ENCODE results near the gene HAGH. TPM values are rescaled to one million over a fixed set of nuclear protein-coding genes. Genes with fewer than 3 reads are reported as not detected.

Gene HAGH
- polyA plus RNA-seq, 2 donors: 41.1 to 57.9 TPM

GRCh38 chr16:1772362-1772907 lies 54.2 kb downstream of the HAGH start, which contains the start of gene EME2:
Gene EME2, plus strand, starts transcription at chr16:1772810. Its CDS starts 418 bp downstream, at chr16:1773228.
- Histone ChIP-seq H3K4me1 (ENCODE audit: control insufficient read depth in 2 of 2, insufficient read depth in 2 of 2, low read length in 1 of 2) (peaks cover 6 to 34% of the 10 kb centered on the region in 2 donors), H3K36me3 (ENCODE audit: control insufficient read depth in 2 of 2, insufficient read depth in 2 of 2, low read length in 1 of 2) (peaks cover 7 to 46% of the 10 kb centered on the region in 2 donors), H3K4me3 (ENCODE audit: low read depth in 1 of 2, low read length in 2 of 2) (peak within 1 kb of the TSS; percentile 78 to 93), H3K27me3 (ENCODE audit: control insufficient read depth in 1 of 2, insufficient read depth in 2 of 2, low read length in 2 of 2) (no peaks in the 10 kb centered on the region), H3K27ac (ENCODE audit: low read depth in 2 of 2, low read length in 1 of 2) (peak within 1 kb of the TSS; percentile 92 to 97), H3K9me3 (ENCODE audit: control insufficient read depth in 2 of 2, insufficient read depth in 1 of 2, low read depth in 1 of 2, low read length in 1 of 2) (no peaks in the 10 kb centered on the region)
- 0 to 1% methylated on average over 39 to 53 of the region's 53 CpGs for WGBS, 2 donors

- WGBS, 2 donors: 8 to 13% methylated on average over 22 of the region's 22 CpGs
- Histone ChIP-seq H3K27me3 (ENCODE audit: control insufficient read depth in 1 of 2, insufficient read depth in 2 of 2, low read length in 2 of 2) (no peaks in the 10 kb centered on the region), H3K27ac (ENCODE audit: low read depth in 2 of 2, low read length in 1 of 2) (peak overlapping the region; percentile 92 to 97), H3K36me3 (ENCODE audit: control insufficient read depth in 2 of 2, insufficient read depth in 2 of 2, low read length in 1 of 2) (peaks cover 7 to 46% of the 10 kb centered on the region in 2 donors), H3K4me3 (ENCODE audit: low read depth in 1 of 2, low read length in 2 of 2) (peak overlapping the region; percentile 78 to 93), H3K9me3 (ENCODE audit: control insufficient read depth in 2 of 2, insufficient read depth in 1 of 2, low read depth in 1 of 2, low read length in 1 of 2) (no peaks in the 10 kb centered on the region), H3K4me1 (ENCODE audit: control insufficient read depth in 2 of 2, insufficient read depth in 2 of 2, low read length in 1 of 2) (peaks cover 6 to 33% of the 10 kb centered on the region in 2 donors)
Measured at GRCh38 chr16:1771864-1772361, 54.7 kb downstream of the HAGH start.

DNA sequence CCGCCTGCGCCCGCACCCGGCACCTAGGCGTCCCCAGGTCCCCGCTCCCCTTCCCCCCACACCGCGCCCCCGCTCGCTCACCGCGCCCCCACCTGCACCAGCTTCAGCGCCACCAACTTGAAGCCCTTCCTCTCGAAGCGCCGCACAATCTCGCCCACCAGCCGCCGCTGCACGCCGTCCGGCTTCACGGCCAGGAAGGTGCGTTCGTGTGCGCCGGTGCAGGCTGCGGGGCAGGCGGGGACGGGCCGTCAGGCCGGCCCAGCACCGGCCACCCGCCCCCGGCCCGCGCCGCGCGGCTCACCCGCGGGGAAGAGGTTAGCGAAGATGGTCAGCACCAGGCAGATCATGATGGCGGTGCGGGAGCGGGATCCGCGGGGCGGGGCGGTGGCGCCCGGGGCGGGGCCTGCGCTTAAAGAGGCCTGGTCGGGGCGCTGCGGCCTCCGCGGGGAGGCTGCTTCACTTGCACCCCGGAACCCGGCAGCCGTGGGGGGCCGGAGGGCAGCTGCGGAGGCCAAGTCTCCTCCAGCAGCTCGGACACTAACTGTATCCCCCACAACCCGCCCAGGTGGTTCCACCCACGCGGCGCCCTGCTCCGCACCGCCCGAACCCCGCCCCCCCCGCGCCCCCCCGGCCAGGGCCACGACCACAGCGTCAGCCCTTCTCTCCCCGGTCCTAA lies 55.3 kb downstream of the HAGH start, which contains the start of gene NME3:
TSS of gene NME3 (minus strand) at position 356 of the 676 bp plus-strand sequence. CDS start at position 347, 9 bp downstream.
- peaks cover 7 to 43% of the 10 kb centered on the region in 2 donors for H3K36me3 ChIP-seq (ENCODE audit: control insufficient read depth in 2 of 2, insufficient read depth in 2 of 2, low read length in 1 of 2)
- H3K9me3 ChIP-seq (ENCODE audit: control insufficient read depth in 2 of 2, insufficient read depth in 1 of 2, low read depth in 1 of 2, low read length in 1 of 2): no peaks in the 10 kb centered on the region
- peaks cover 4 to 31% of the 10 kb centered on the region in 2 donors for H3K4me1 ChIP-seq (ENCODE audit: control insufficient read depth in 2 of 2, insufficient read depth in 2 of 2, low read length in 1 of 2)
- peak within 1 kb of the TSS; percentile 92 to 97 for H3K27ac ChIP-seq (ENCODE audit: low read depth in 2 of 2, low read length in 1 of 2)
- H3K27me3 ChIP-seq (ENCODE audit: control insufficient read depth in 1 of 2, insufficient read depth in 2 of 2, low read length in 2 of 2): no peaks in the 10 kb centered on the region
- WGBS, 2 donors: 1 to 3% methylated on average over 58 to 79 of the region's 79 CpGs
- H3K4me3 ChIP-seq (ENCODE audit: low read depth in 1 of 2, low read length in 2 of 2): peak within 1 kb of the TSS; percentile 78 to 93

DNA sequence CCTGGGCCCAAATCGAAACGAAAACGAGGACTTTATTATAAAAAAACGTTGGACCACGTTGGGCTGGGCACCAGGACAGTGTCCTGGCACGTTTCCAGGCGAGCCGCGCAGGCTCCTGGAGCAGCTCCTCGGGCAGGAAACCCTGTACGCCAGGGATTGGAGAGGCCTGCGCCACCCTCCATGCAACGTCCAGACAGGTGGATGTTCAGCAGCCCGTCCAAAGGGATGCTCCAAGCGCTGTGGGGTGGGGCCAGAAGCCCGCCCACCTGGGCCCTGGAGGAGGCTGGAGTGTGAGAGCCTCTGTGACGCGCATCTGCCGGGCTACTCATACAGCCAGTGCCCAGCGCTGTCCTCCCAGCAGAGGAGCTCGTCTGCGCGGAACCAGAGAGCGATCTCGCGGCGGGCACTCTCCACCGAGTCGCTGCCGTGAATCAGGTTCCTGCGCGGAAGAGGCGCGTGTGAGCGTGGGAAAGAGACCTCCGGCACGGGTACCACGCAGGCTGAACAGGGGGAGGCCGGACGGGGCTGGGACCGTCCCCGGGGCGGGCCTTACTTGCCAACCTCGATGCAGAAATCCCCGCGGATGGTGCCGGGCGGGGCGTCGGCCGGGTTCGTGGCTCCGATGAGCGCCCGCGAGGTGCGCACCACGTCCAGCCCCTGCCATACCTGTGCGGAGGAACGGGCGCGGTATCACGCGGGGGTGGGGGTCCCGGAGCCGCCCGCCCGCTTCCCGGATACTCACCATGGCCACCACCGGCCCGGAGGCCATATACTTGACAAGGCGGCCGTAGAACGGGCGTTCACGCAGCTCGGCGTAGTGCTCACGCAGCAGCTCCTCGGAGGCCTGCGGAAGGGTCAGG lies 56.1 kb downstream of the HAGH start:
- no peaks in the 10 kb centered on the region for H3K27me3 ChIP-seq (ENCODE audit: control insufficient read depth in 1 of 2, insufficient read depth in 2 of 2, low read length in 2 of 2)
- H3K4me3 ChIP-seq (ENCODE audit: low read depth in 1 of 2, low read length in 2 of 2): peak overlapping the region; percentile 78 to 93
- no peaks in the 10 kb centered on the region for H3K9me3 ChIP-seq (ENCODE audit: control insufficient read depth in 2 of 2, insufficient read depth in 1 of 2, low read depth in 1 of 2, low read length in 1 of 2)
- H3K27ac ChIP-seq (ENCODE audit: low read depth in 2 of 2, low read length in 1 of 2): peak overlapping the region; percentile 77 to 97
- 6 to 12% methylated on average over 54 to 81 of the region's 81 CpGs for WGBS, 2 donors
- H3K36me3 ChIP-seq (ENCODE audit: control insufficient read depth in 2 of 2, insufficient read depth in 2 of 2, low read length in 1 of 2): peaks cover 7 to 43% of the 10 kb centered on the region in 2 donors
- H3K4me1 ChIP-seq (ENCODE audit: control insufficient read depth in 2 of 2, insufficient read depth in 2 of 2, low read length in 1 of 2): peaks cover 4 to 31% of the 10 kb centered on the region in 2 donors

DNA sequence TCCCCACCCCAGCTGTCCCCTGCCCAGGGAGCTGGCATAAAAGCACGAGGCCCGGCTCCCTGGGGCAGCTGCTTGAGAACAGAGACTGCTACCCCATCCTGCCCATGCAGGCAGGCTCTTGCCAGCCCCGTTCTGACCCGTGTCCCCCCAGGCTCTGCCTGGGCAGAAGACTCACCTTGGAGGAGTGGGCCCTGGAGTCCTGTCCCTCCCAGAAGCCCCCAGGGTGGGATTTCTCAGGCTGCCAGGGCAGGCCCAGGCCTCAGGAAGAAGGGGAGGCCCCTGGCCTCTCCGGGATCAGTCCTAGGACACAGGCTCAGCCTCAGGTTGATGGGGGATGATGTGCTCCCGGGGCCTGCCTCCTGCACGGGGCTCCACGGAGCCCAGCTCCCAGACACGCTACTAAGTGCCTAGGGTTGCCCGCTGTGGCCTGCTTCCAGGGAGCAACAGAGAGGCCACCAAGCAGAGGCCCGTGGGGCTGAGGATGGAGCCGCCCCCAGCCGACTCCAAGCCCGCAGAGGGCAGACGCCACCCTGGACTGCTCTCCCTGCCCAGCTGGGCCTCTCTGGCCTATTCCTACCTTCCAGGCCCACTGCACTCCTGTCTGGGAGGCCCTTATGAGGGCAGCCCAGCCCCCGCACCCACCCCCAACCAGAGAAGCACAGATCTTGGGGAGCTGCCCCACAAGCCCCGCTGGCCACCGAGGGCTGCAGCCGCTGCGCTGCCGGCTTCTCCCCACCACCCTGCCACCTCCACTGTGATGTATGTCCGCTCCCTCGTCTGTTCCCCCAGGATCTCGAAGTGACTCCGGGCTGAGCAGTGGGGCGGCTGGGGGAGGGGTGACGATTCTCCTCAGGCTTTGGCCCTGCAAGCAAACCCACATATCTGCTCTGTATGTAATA lies 57.0 kb downstream of the HAGH start:
- Histone ChIP-seq H3K4me3 (ENCODE audit: low read depth in 1 of 2, low read length in 2 of 2) (no peak overlapping the region), H3K27ac (ENCODE audit: low read depth in 2 of 2, low read length in 1 of 2) (peak overlapping the region in 1 of 2 donors; percentile 45), H3K36me3 (ENCODE audit: control insufficient read depth in 2 of 2, insufficient read depth in 2 of 2, low read length in 1 of 2) (peaks cover 7 to 44% of the 10 kb centered on the region in 2 donors), H3K27me3 (ENCODE audit: control insufficient read depth in 1 of 2, insufficient read depth in 2 of 2, low read length in 2 of 2) (no peaks in the 10 kb centered on the region), H3K4me1 (ENCODE audit: control insufficient read depth in 2 of 2, insufficient read depth in 2 of 2, low read length in 1 of 2) (peaks cover 4 to 25% of the 10 kb centered on the region in 2 donors), H3K9me3 (ENCODE audit: control insufficient read depth in 2 of 2, insufficient read depth in 1 of 2, low read depth in 1 of 2, low read length in 1 of 2) (no peaks in the 10 kb centered on the region)
- 71 to 72% methylated on average over 26 to 27 of the region's 27 CpGs for WGBS, 2 donors

DNA sequence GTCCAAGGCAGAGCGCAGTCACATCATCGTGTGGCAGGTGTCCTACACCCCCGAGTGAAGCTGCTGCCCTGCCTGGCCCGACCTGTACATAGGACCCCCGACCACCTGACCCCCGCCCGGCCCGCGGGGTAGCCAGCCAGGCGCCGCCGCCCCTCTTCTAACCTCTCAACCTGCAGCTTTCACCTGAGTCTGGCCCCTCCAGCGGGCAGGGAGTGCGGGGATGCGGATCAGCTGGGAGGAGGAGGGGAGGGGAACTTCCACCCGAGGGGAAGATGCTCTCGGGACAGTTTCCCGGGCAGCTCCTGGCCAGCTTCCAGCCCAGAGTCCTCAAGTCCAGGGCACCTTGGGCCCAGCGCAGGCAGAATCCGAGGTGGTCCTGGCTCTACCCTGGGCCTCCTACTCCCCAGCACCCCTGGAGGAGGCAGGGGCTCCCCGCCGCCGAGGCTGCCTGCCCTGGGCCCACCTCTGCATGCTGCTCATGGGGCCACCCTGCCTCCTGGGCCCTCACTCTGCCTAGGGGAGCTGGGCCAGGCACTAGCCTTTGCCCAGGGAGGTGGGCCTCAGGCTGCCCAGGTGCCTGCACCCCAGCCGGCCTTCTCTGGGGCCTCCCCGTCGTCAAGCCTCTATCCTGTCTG lies 57.7 kb downstream of the HAGH start:
- Histone ChIP-seq H3K4me1 (ENCODE audit: control insufficient read depth in 2 of 2, insufficient read depth in 2 of 2, low read length in 1 of 2) (peaks cover 0 to 22% of the 10 kb centered on the region in 2 donors), H3K36me3 (ENCODE audit: control insufficient read depth in 2 of 2, insufficient read depth in 2 of 2, low read length in 1 of 2) (peaks cover 7 to 52% of the 10 kb centered on the region in 2 donors), H3K27me3 (ENCODE audit: control insufficient read depth in 1 of 2, insufficient read depth in 2 of 2, low read length in 2 of 2) (no peaks in the 10 kb centered on the region), H3K4me3 (ENCODE audit: low read depth in 1 of 2, low read length in 2 of 2) (no peak overlapping the region), H3K9me3 (ENCODE audit: control insufficient read depth in 2 of 2, insufficient read depth in 1 of 2, low read depth in 1 of 2, low read length in 1 of 2) (no peaks in the 10 kb centered on the region), H3K27ac (ENCODE audit: low read depth in 2 of 2, low read length in 1 of 2) (no peak overlapping the region)
- 75 to 79% methylated on average over 11 to 26 of the region's 26 CpGs for WGBS, 2 donors

DNA sequence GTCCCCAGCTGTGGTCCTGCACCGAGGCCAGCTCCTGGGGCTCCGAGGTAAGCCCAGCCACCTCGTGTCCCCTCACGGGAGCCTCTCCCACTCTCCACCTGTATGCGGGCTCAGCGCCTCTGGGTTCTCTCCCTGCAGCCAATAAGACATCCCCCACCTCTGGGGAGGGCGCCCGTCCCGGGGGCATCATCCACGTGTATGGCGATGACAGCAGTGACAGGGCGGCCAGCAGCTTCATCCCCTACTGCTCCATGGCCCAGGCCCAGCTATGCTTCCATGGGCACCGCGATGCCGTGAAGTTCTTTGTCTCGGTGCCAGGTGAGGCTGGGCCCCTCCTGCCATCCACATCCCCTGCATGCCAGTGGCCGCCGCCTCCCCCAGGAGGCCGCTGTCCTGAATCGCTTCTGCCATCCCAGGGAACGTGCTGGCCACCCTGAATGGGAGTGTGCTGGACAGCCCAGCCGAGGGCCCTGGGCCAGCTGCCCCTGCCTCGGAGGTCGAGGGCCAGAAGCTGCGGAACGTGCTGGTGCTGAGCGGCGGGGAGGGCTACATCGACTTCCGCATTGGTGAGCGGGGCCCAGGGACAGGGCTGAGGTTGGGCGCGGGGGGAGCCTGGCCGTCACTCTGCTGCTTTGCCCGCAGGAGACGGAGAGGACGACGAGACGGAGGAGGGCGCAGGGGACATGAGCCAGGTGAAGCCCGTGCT lies 58.4 kb downstream of the HAGH start:
- Histone ChIP-seq H3K36me3 (ENCODE audit: control insufficient read depth in 2 of 2, insufficient read depth in 2 of 2, low read length in 1 of 2) (peaks cover 7 to 52% of the 10 kb centered on the region in 2 donors), H3K27me3 (ENCODE audit: control insufficient read depth in 1 of 2, insufficient read depth in 2 of 2, low read length in 2 of 2) (no peaks in the 10 kb centered on the region), H3K4me1 (ENCODE audit: control insufficient read depth in 2 of 2, insufficient read depth in 2 of 2, low read length in 1 of 2) (peaks cover 0 to 20% of the 10 kb centered on the region in 2 donors), H3K9me3 (ENCODE audit: control insufficient read depth in 2 of 2, insufficient read depth in 1 of 2, low read depth in 1 of 2, low read length in 1 of 2) (no peaks in the 10 kb centered on the region), H3K4me3 (ENCODE audit: low read depth in 1 of 2, low read length in 2 of 2) (no peak overlapping the region), H3K27ac (ENCODE audit: low read depth in 2 of 2, low read length in 1 of 2) (no peak overlapping the region)
- 85 to 88% methylated on average over 41 of the region's 41 CpGs for WGBS, 2 donors

Measured in esophagus (tissue), 2 donors.